Keratinocyte (primary cell): ENCODE measurements around the gene TSPAN11. TPM values are rescaled to one million over a fixed set of nuclear protein-coding genes. Genes with fewer than 3 reads are reported as not detected.
A peak's percentile ranks its signal among the peaks of the same experiment; 100 is the strongest.

ENCODE experiments used
- DNase-seq: peaks from one replicate; pipeline ENCODE4 v3.0.0-alpha.2; 2011; ENCODE audit warnings: low read depth, missing footprints, low spot score
- FAIRE-seq: peaks from 2 replicates; lab custom pipeline; 2011; peaks lifted over from hg19 to GRCh38; lab: Jason Lieb, UNC
- H2AFZ ChIP-seq: 2 replicates; pipeline ENCODE4 v1.6.0; 2012; ENCODE audit warnings: low read length, control low read depth, inconsistent platforms; ENCODE audit not compliant: control insufficient read depth
- H3K27ac ChIP-seq: 2 replicates; pipeline ENCODE4 v1.5.1; 2011; ENCODE audit warnings: low read length; ENCODE audit not compliant: control insufficient read depth, insufficient read depth
- H3K27me3 ChIP-seq: 3 replicates; pipeline ENCODE4 v1.6.0; 2011; ENCODE audit warnings: low read length; ENCODE audit not compliant: control insufficient read depth, insufficient read depth; ENCODE audit errors: extremely low read depth
- H3K36me3 ChIP-seq, 2 experiments: 2 replicates in 1 of 2; 3 replicates in 1 of 2; pipeline ENCODE4 v1.5.1; 2011; ENCODE audit warnings: low read length in 2 of 2, mild to moderate bottlenecking in 1 of 2; ENCODE audit not compliant: control insufficient read depth in 2 of 2, insufficient read depth in 2 of 2; ENCODE audit errors: extremely low read depth in 1 of 2
- H3K4me1 ChIP-seq: 3 replicates; pipeline ENCODE4 v1.5.1; 2011; ENCODE audit warnings: low read length; ENCODE audit not compliant: control insufficient read depth, insufficient read depth; ENCODE audit errors: extremely low read depth
- H3K4me2 ChIP-seq: 3 replicates; pipeline ENCODE4 v1.6.0; 2011; ENCODE audit warnings: low read depth, low read length; ENCODE audit not compliant: control insufficient read depth, insufficient read depth; ENCODE audit errors: extremely low read depth
- H3K4me3 ChIP-seq, 3 experiments: fragments of 200-600 bp in 1 of 3; sonication (generic) in 1 of 3; 2 replicates in 2 of 3; 3 replicates in 1 of 3; pipeline ENCODE4 v1.5.1; 2011 to 2016; ENCODE audit warnings: low read length in 3 of 3, mild to moderate bottlenecking in 3 of 3, control low read depth in 2 of 3, inconsistent platforms in 1 of 3, low read depth in 1 of 3, mixed read lengths in 1 of 3, mixed run types in 1 of 3, moderate library complexity in 1 of 3; ENCODE audit not compliant: control insufficient read depth in 2 of 3, insufficient read depth in 2 of 3; ENCODE audit errors: extremely low read depth in 1 of 3
- H3K79me2 ChIP-seq: 2 replicates; pipeline ENCODE4 v1.6.0; 2012; ENCODE audit warnings: low read length; ENCODE audit not compliant: control insufficient read depth, insufficient read depth
- H3K9ac ChIP-seq: 3 replicates; pipeline ENCODE4 v1.6.0; 2011; ENCODE audit warnings: low read length; ENCODE audit not compliant: control insufficient read depth, insufficient read depth; ENCODE audit errors: extremely low read depth
- H3K9me1 ChIP-seq: 3 replicates; pipeline ENCODE4 v1.6.0; 2011; ENCODE audit warnings: low read length; ENCODE audit not compliant: control insufficient read depth, insufficient read depth; ENCODE audit errors: extremely low read depth
- H3K9me3 ChIP-seq: 2 replicates; pipeline ENCODE4 v1.5.1; 2012; ENCODE audit warnings: low read depth, low read length; ENCODE audit not compliant: control insufficient read depth
- H4K20me1 ChIP-seq: 3 replicates; pipeline ENCODE4 v1.6.0; 2011; ENCODE audit warnings: low read length; ENCODE audit not compliant: control insufficient read depth, insufficient read depth; ENCODE audit errors: extremely low read depth
- CTCF ChIP-seq, 3 experiments: IDR thresholded peaks in 1 of 3; conservative IDR thresholded peaks in 1 of 3; optimal IDR thresholded peaks in 1 of 3; 2 replicates in 2 of 3; 3 replicates in 1 of 3; pipeline versions ENCODE3 to v1.5.1; 2011; ENCODE audit warnings: low read length in 3 of 3, mild to moderate bottlenecking in 3 of 3, moderate library complexity in 2 of 3, control low read depth in 1 of 3, inconsistent platforms in 1 of 3; ENCODE audit not compliant: insufficient read depth in 2 of 3; ENCODE audit errors: extremely low read depth in 1 of 3
- EZH2 ChIP-seq: IDR thresholded peaks from one replicate; pipeline ENCODE4 v1.6.1; 2012; ENCODE audit warnings: inconsistent platforms, mild to moderate bottlenecking, low read length, moderate library complexity
- dilution Hi-C: fragments of 300-500 bp; cut with MboI; formaldehyde crosslinking; loops from one replicate; pipeline ENCODE4 v1.7.0; 2020; ENCODE audit warnings: low sequenced_read_pairs; ENCODE audit not compliant: extremely low pct_ligation_motif_present
- polyA plus RNA-seq, 5 experiments: library from polyadenylated mRNA; depleted of rRNA in 3 of 5; stranded (reverse) in 3 of 5; stranded (forward) in 1 of 5; unstranded in 1 of 5; fragments of >200 nt; gene quantifications; 1 replicate in 1 of 5; 2 replicates in 3 of 5; 3 replicates in 1 of 5; pipeline versions ENCODE4 v1.2.1 to v1.2.3, GENCODE V29; 2011 to 2012; ENCODE audit warnings: missing spikeins in 2 of 5, low read depth in 1 of 5, low replicate concordance in 1 of 5

TSPAN11 gene
- polyA plus RNA-seq, 1 donor (not counting 4 experiments of a cell fraction or from before 2014, with no cell fraction given), result not detected

GRCh38 chr12:30964896-30965612 lies 38.5 kb downstream of the TSPAN11 start:
- Histone ChIP-seq H4K20me1 (no peaks in the 10 kb centered on the region), H3K4me1 (no peaks in the 10 kb centered on the region), H3K9me3 (no peaks in the 10 kb centered on the region), H3K4me2 (no peak overlapping the region), H3K27ac (no peak overlapping the region), H3K9ac (no peak overlapping the region), H3K36me3 (no peaks in the 10 kb centered on the region), H3K27me3 (no peaks in the 10 kb centered on the region), H3K4me3 (no peak overlapping the region), H2AFZ (no peak overlapping the region), H3K9me1 (no peaks in the 10 kb centered on the region), H3K79me2 (no peaks in the 10 kb centered on the region)
- TF ChIP-seq EZH2 (no peak), CTCF (optimal IDR thresholded peaks at IDR 0.05 in 1 of 3, IDR thresholded peaks at IDR 0.05 in 1 of 3, conservative IDR thresholded peaks at IDR 0.05 in 1 of 3; ENCODE audit: extremely low read depth in 1 of 3, insufficient read depth in 2 of 3, low read length in 3 of 3) (no peak)
- dilution Hi-C loops, result no loop called here
- FAIRE-seq (no peak), DNase-seq (no peak)

GRCh38 chr12:30965613-30965985 lies 39.1 kb downstream of the TSPAN11 start:
- FAIRE-seq (no peak), DNase-seq (no peak)
- H3K36me3 ChIP-seq, result no peaks in the 10 kb centered on the region
- H3K4me1 ChIP-seq, result no peaks in the 10 kb centered on the region
- H4K20me1 ChIP-seq, result no peaks in the 10 kb centered on the region
- no peaks in the 10 kb centered on the region for H3K9me3 ChIP-seq
- dilution Hi-C loops, result no loop called here
- H3K27ac ChIP-seq, result no peak overlapping the region
- H3K4me2 ChIP-seq, result no peak overlapping the region
- H3K9me1 ChIP-seq, result no peaks in the 10 kb centered on the region
- no peak for TF ChIP-seq EZH2
- TF ChIP-seq CTCF (optimal IDR thresholded peaks at IDR 0.05 in 1 of 3, IDR thresholded peaks at IDR 0.05 in 1 of 3, conservative IDR thresholded peaks at IDR 0.05 in 1 of 3; ENCODE audit: extremely low read depth in 1 of 3, insufficient read depth in 2 of 3, low read length in 3 of 3), result peak in 1 of 3 experiments; percentile 35
- peaks cover 2% of the 10 kb centered on the region for H3K27me3 ChIP-seq
- H3K4me3 ChIP-seq, result no peak overlapping the region
- no peak overlapping the region for H3K9ac ChIP-seq
- no peaks in the 10 kb centered on the region for H3K79me2 ChIP-seq
- H2AFZ ChIP-seq, result no peak overlapping the region
